D721Med (cell line): ENCODE results near the gene EXO1.

Experiments used
- DNase-seq: peaks from one replicate; pipeline ENCODE4 v3.0.0; 2011; ENCODE audit warnings: low spot score; ENCODE audit not compliant: insufficient read length
- FAIRE-seq: peaks from 2 replicates; lab custom pipeline; 2011; peaks lifted over from hg19 to GRCh38; lab: Jason Lieb, UNC
- CTCF ChIP-seq: IDR thresholded peaks from 2 replicates; pipeline ENCODE4 v1.5.1; 2012; ENCODE audit warnings: mild to moderate bottlenecking, control low read depth; ENCODE audit not compliant: insufficient read depth; ENCODE audit errors: missing control alignments

Gene EXO1

GRCh38 chr1:241888232-241888631 is 40.2 kb downstream of the EXO1 start:
- FAIRE-seq: no peak
- TF ChIP-seq CTCF: no peak
- DNase-seq: no peak

- TF ChIP-seq CTCF: no peak
These were observed 43.3 kb downstream of the EXO1 start for GRCh38 chr1:241891296-241891695.

GRCh38 chr1:241894016-241894415 is 46.0 kb downstream of the EXO1 start:
- TF ChIP-seq CTCF: no peak
- FAIRE-seq: no peak
- DNase-seq: no peak

More at GRCh38 chr1:241891296-241891695, 43.3 kb downstream of the EXO1 start:
- DNase-seq (no peak), FAIRE-seq (no peak)

GRCh38 chr1:241895013-241895412 is 47.0 kb downstream of the EXO1 start:
- no peak for DNase-seq
- TF ChIP-seq CTCF: no peak
- FAIRE-seq: no peak

- FAIRE-seq (no peak), DNase-seq (no peak)
- no peak for TF ChIP-seq CTCF
These were observed 48.6 kb downstream of the EXO1 start for GRCh38 chr1:241896670-241896962.

- no peak for TF ChIP-seq CTCF
- FAIRE-seq (no peak), DNase-seq (no peak)
These were observed 51.2 kb downstream of the EXO1 start for GRCh38 chr1:241899210-241899609.

GRCh38 chr1:241900381-241900780 is 52.4 kb downstream of the EXO1 start:
- no peak for TF ChIP-seq CTCF
- no peak for DNase-seq
- FAIRE-seq: no peak
